HepG2 (cell line): ENCODE measurements around the gene CCDC196.

Experiments
- EHMT2 ChIP-seq: fragments of 200-600 bp; sonication (generic); IDR thresholded peaks from 2 replicates; pipeline ENCODE4 v1.7.0; 2017; ENCODE audit warnings: antibody characterized with exemption, low read depth, low read length, borderline replicate concordance
- GFI1 ChIP-seq: sonication (generic); formaldehyde crosslinking; IDR thresholded peaks from 2 replicates; pipeline ENCODE4 v1.5.0; 2020; ENCODE audit warnings: missing genetic modification reagents, mild to moderate bottlenecking, borderline replicate concordance
- SOX6 ChIP-seq, 2 experiments: fragments of 450-650 bp in 1 of 2; sonication (generic) in 1 of 2; formaldehyde crosslinking in 1 of 2; IDR thresholded peaks; 2 replicates each; pipeline versions ENCODE4 v1.4.0 to v1.6.1; 2017 to 2020; ENCODE audit warnings: antibody characterized with exemption in 1 of 2, mild to moderate bottlenecking in 1 of 2, missing genetic modification reagents in 1 of 2
- ZNF614 ChIP-seq: IDR thresholded peaks from 2 replicates; pipeline ENCODE4 v1.6.1; 2018; ENCODE audit warnings: missing biosample characterization, missing genetic modification reagents, inconsistent platforms, borderline replicate concordance
- ZNF644 ChIP-seq: IDR thresholded peaks from 2 replicates; pipeline ENCODE4 v1.6.1; 2016; ENCODE audit warnings: low read depth
- ZNF766 ChIP-seq: sonication (generic); formaldehyde crosslinking; IDR thresholded peaks from 2 replicates; pipeline ENCODE4 v1.5.0; 2020; ENCODE audit warnings: missing genetic modification reagents, borderline replicate concordance
- TF ChIP-seq, protein P1 (sequence below): IDR thresholded peaks from 2 replicates; pipeline ENCODE4 v1.6.1; 2012; ENCODE audit warnings: low read length, improper control_type of control experiment
- TF ChIP-seq, protein P2 (sequence below): sonication (generic); formaldehyde crosslinking; IDR thresholded peaks from 2 replicates; pipeline ENCODE4 v1.5.0; 2020; ENCODE audit warnings: mild to moderate bottlenecking, missing genetic modification reagents, moderate library complexity
- TF ChIP-seq, protein P3 (sequence below): sonication (generic); formaldehyde crosslinking; conservative IDR thresholded peaks from 2 replicates; pipeline ENCODE4 v1.8.1; 2023; ENCODE audit warnings: missing genetic modification reagents
- TF ChIP-seq, protein P4 (sequence below): IDR thresholded peaks from 2 replicates; pipeline ENCODE4 v1.6.1; 2012; ENCODE audit warnings: inconsistent platforms

DNA sequence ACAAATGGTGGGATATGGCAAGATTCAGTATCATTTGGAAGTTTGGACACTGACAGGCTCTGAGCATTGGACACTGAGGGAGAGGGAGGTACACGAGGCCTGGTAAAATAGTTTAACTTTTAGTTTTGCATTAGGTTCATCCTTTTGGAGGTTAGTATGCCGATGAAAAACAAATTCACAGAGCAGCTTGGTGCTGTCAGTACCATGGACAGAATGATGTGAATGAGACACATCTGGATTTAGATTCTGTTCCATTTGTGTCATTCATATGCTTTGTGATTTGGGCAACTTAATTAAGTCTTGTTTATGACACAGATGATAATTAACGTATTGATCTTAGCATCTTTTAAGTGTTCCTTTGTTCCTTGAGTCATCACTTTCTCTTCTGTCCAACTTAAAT, 55.5 kb downstream of the CCDC196 start:
- TF ChIP-seq, protein P1, sequence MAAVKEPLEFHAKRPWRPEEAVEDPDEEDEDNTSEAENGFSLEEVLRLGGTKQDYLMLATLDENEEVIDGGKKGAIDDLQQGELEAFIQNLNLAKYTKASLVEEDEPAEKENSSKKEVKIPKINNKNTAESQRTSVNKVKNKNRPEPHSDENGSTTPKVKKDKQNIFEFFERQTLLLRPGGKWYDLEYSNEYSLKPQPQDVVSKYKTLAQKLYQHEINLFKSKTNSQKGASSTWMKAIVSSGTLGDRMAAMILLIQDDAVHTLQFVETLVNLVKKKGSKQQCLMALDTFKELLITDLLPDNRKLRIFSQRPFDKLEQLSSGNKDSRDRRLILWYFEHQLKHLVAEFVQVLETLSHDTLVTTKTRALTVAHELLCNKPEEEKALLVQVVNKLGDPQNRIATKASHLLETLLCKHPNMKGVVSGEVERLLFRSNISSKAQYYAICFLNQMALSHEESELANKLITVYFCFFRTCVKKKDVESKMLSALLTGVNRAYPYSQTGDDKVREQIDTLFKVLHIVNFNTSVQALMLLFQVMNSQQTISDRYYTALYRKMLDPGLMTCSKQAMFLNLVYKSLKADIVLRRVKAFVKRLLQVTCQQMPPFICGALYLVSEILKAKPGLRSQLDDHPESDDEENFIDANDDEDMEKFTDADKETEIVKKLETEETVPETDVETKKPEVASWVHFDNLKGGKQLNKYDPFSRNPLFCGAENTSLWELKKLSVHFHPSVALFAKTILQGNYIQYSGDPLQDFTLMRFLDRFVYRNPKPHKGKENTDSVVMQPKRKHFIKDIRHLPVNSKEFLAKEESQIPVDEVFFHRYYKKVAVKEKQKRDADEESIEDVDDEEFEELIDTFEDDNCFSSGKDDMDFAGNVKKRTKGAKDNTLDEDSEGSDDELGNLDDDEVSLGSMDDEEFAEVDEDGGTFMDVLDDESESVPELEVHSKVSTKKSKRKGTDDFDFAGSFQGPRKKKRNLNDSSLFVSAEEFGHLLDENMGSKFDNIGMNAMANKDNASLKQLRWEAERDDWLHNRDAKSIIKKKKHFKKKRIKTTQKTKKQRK, result no peak
- TF ChIP-seq ZNF614 (CRISPR knock-in tag), result no peak
- TF ChIP-seq ZNF644 (CRISPR knock-in tag), result no peak
- TF ChIP-seq, protein P2, sequence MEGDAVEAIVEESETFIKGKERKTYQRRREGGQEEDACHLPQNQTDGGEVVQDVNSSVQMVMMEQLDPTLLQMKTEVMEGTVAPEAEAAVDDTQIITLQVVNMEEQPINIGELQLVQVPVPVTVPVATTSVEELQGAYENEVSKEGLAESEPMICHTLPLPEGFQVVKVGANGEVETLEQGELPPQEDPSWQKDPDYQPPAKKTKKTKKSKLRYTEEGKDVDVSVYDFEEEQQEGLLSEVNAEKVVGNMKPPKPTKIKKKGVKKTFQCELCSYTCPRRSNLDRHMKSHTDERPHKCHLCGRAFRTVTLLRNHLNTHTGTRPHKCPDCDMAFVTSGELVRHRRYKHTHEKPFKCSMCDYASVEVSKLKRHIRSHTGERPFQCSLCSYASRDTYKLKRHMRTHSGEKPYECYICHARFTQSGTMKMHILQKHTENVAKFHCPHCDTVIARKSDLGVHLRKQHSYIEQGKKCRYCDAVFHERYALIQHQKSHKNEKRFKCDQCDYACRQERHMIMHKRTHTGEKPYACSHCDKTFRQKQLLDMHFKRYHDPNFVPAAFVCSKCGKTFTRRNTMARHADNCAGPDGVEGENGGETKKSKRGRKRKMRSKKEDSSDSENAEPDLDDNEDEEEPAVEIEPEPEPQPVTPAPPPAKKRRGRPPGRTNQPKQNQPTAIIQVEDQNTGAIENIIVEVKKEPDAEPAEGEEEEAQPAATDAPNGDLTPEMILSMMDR, result no peak
- TF ChIP-seq SOX6 (IDR thresholded peaks at IDR 0.05), result no peak
- TF ChIP-seq SOX6 (CRISPR knock-in tag; IDR thresholded peaks at IDR 0.05), result no peak
- TF ChIP-seq GFI1 (CRISPR knock-in tag), result no peak
- TF ChIP-seq ZNF766 (CRISPR knock-in tag), result no peak
- TF ChIP-seq EHMT2, result no peak
- TF ChIP-seq, protein P3, sequence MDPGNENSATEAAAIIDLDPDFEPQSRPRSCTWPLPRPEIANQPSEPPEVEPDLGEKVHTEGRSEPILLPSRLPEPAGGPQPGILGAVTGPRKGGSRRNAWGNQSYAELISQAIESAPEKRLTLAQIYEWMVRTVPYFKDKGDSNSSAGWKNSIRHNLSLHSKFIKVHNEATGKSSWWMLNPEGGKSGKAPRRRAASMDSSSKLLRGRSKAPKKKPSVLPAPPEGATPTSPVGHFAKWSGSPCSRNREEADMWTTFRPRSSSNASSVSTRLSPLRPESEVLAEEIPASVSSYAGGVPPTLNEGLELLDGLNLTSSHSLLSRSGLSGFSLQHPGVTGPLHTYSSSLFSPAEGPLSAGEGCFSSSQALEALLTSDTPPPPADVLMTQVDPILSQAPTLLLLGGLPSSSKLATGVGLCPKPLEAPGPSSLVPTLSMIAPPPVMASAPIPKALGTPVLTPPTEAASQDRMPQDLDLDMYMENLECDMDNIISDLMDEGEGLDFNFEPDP (CRISPR knock-in tag), result no peak
- TF ChIP-seq, protein P4, sequence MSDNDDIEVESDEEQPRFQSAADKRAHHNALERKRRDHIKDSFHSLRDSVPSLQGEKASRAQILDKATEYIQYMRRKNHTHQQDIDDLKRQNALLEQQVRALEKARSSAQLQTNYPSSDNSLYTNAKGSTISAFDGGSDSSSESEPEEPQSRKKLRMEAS, result no peak
